ENCODE data around the gene FBXO34.
"Not testable (repeated sequence)": the region's sequence is repeated elsewhere in the genome, so short reads cannot be mapped to it uniquely, and the experiment has no call there.

Gene FBXO34

DNA sequence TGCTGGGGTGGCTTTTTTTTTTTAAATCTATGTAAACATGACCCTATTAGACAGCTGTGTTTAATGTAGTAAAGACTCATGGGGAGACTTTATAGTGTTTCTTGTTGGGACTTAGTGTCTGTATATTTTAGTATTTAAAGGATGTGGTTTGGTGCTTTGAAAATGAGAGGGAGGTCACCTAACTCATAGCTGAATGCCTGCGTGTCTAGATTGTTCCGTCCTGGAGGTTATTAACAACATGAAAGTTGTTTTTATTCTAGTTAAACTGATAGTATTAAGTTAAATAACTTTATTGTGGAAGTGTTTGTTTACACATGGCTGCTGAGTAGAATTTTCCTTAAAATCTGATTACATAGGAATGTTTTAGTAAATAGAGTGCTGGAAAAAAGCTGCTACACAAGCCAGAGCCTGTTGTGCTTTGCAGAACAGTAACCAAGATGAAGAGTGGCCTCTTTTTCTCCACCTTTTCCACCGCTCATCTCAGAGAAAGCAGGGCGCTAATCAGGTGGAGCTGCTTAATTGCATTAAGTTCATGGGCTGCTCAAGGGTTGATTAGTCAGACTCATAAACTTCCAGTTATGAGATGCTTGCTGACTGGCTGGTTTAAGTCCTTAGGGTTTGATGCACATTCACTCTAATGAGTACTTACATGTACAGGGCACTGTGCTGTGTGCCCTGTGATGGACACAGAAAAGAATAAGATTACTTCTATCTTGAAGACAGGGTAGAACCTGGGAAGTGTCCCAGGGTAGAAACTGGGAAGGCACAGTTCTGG is 62.7 kb downstream of the FBXO34 start:
- no peak for DNase-seq
- H3K27me3 ChIP-seq (replicated peaks), result no peaks in the 10 kb centered on the region
- in situ Hi-C loops (cut with HindIII; ENCODE audit: low pct_ligation_motif_present, low sequenced_read_pairs), result no loop called here
- H3K36me3 ChIP-seq (replicated peaks), result no peaks in the 10 kb centered on the region
- H3K27ac ChIP-seq, result no peak overlapping the region
- no peak overlapping the region for H3K4me3 ChIP-seq (ENCODE audit: low read depth, low read length)
- TF ChIP-seq, protein P1, sequence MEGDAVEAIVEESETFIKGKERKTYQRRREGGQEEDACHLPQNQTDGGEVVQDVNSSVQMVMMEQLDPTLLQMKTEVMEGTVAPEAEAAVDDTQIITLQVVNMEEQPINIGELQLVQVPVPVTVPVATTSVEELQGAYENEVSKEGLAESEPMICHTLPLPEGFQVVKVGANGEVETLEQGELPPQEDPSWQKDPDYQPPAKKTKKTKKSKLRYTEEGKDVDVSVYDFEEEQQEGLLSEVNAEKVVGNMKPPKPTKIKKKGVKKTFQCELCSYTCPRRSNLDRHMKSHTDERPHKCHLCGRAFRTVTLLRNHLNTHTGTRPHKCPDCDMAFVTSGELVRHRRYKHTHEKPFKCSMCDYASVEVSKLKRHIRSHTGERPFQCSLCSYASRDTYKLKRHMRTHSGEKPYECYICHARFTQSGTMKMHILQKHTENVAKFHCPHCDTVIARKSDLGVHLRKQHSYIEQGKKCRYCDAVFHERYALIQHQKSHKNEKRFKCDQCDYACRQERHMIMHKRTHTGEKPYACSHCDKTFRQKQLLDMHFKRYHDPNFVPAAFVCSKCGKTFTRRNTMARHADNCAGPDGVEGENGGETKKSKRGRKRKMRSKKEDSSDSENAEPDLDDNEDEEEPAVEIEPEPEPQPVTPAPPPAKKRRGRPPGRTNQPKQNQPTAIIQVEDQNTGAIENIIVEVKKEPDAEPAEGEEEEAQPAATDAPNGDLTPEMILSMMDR (IDR thresholded peaks at IDR 0.05; ENCODE audit: low read depth, low read length, missing control alignments), result no peak

DNA sequence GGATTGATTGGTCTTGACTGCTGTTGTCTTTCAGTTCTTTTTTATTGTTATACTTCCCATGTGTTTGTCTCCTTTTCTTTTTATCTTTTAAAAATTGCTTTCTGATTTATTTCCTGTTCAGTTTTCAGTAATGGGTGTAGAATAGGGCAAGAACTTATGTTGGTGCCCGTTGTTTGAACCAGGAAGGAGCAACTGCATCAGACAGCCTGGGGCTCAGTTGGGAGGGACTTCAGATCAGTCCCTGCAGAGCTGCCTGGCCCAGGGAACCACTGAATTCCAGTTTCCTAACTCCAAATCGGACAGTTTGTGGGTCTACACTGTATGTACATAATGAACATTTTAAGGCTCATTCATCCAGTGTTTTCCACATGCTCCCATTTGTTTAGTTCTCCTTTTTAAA is 64.9 kb downstream of the FBXO34 start:
- TF ChIP-seq, protein P1 (IDR thresholded peaks at IDR 0.05; ENCODE audit: low read depth, low read length, missing control alignments), result no peak
- no peak overlapping the region for H3K4me3 ChIP-seq (ENCODE audit: low read depth, low read length)
- in situ Hi-C loops (cut with HindIII; ENCODE audit: low pct_ligation_motif_present, low sequenced_read_pairs), result no loop called here
- peak; percentile 43 for DNase-seq
- no peaks in the 10 kb centered on the region for H3K36me3 ChIP-seq (replicated peaks)
- no peak overlapping the region for H3K27ac ChIP-seq
- no peaks in the 10 kb centered on the region for H3K27me3 ChIP-seq (replicated peaks)

DNA sequence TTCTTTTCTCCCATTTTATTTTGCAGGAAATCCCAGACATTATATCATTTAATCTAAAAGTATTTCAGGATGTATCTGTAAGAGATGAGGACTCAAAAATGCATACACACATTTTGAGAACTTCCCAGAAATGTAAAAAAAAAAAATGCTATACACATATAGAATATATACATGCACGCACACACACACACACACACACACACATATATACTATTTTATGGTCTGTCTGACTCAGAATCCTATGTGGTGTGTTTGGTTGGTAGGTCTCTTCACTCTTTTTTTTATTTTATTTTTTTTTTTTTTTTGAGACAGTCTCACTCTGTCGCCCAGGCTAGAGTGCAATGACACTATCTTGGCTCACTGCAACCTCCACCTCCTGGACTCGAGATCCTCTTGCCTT is 65.5 kb downstream of the FBXO34 start:
- H3K27ac ChIP-seq, result no peak overlapping the region
- no peaks in the 10 kb centered on the region for H3K36me3 ChIP-seq (replicated peaks)
- TF ChIP-seq, protein P1 (IDR thresholded peaks at IDR 0.05; ENCODE audit: low read depth, low read length, missing control alignments), result no peak
- H3K27me3 ChIP-seq (replicated peaks), result no peaks in the 10 kb centered on the region
- in situ Hi-C loops (cut with HindIII; ENCODE audit: low pct_ligation_motif_present, low sequenced_read_pairs), result no loop called here
- no peak overlapping the region for H3K4me3 ChIP-seq (ENCODE audit: low read depth, low read length)
- no peak for DNase-seq

DNA sequence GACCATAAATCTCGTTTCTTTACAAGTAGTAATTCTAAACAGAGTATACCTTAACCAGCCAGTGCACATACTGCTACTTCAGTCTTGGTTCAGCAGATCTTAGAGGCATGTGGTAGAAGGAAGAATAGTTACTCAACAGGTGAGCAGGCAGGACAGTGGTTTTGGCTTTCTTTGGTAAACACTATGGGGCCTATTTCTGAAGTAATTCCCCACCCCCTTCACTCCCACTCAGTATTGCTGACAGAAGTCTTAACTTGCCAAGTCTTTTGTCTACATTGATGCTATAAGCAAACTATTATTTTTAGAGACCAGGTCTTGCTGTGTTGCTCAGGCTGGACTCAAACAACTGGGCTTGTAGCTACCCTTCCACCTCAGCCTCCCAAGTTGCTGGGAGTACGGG is 68.5 kb downstream of the FBXO34 start:
- TF ChIP-seq, protein P1 (IDR thresholded peaks at IDR 0.05; ENCODE audit: low read depth, low read length, missing control alignments), result no peak
- in situ Hi-C loops (cut with HindIII; ENCODE audit: low pct_ligation_motif_present, low sequenced_read_pairs), result no loop called here
- no peak overlapping the region for H3K4me3 ChIP-seq (ENCODE audit: low read depth, low read length)
- no peaks in the 10 kb centered on the region for H3K27me3 ChIP-seq (replicated peaks)
- no peak overlapping the region for H3K27ac ChIP-seq
- no peaks in the 10 kb centered on the region for H3K36me3 ChIP-seq (replicated peaks)
- DNase-seq, result no peak

DNA sequence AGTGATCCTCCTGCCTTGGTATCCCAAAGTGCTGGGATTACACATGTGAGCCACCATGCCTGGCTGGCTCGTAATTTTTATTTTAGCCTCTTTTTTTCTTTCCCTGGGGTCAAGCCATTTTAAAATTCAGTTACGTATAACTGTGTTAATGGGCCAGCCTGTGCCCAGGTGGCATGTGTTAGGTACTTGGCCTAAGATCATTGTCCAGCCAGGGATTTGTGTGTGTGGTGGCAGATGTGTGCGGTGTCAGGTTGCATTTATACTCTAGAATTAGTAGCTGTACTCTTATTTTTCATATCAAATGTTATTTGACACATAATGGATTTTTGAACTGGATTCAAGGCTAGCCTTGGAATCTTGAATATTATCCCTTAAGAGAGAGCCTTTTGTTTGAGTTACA is 69.3 kb downstream of the FBXO34 start:
- Histone ChIP-seq H3K27ac (no peak overlapping the region), H3K4me3 (ENCODE audit: low read depth, low read length) (no peak overlapping the region), H3K36me3 (replicated peaks) (no peaks in the 10 kb centered on the region), H3K27me3 (replicated peaks) (no peaks in the 10 kb centered on the region)
- TF ChIP-seq, protein P1 (IDR thresholded peaks at IDR 0.05; ENCODE audit: low read depth, low read length, missing control alignments), result no peak
- in situ Hi-C loops (cut with HindIII; ENCODE audit: low pct_ligation_motif_present, low sequenced_read_pairs), result no loop called here
- DNase-seq, result no peak

DNA sequence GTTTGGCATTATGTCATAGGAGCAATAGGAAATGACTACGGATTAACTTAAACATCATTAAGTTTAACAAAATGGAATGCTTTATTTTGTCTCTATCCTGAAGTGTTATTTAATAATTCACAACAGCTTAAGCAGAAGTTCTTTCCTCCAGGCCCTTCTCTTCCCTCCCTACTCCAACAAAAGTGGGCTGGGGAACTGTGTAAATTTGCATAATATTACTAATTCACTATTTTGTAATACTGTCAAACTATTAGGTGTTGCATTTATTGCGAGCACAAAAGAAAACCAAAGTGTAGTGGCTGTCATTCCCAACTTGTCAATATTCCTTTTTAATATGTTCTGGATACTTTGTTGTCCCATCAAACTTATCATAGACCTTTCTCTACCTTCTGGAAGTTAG is 70.6 kb downstream of the FBXO34 start:
- in situ Hi-C loops (cut with HindIII; ENCODE audit: low pct_ligation_motif_present, low sequenced_read_pairs), result no loop called here
- Histone ChIP-seq H3K27me3 (replicated peaks) (no peaks in the 10 kb centered on the region), H3K27ac (no peak overlapping the region), H3K36me3 (replicated peaks) (no peaks in the 10 kb centered on the region), H3K4me3 (ENCODE audit: low read depth, low read length) (no peak overlapping the region)
- TF ChIP-seq, protein P1 (IDR thresholded peaks at IDR 0.05; ENCODE audit: low read depth, low read length, missing control alignments), result no peak
- no peak for DNase-seq

DNA sequence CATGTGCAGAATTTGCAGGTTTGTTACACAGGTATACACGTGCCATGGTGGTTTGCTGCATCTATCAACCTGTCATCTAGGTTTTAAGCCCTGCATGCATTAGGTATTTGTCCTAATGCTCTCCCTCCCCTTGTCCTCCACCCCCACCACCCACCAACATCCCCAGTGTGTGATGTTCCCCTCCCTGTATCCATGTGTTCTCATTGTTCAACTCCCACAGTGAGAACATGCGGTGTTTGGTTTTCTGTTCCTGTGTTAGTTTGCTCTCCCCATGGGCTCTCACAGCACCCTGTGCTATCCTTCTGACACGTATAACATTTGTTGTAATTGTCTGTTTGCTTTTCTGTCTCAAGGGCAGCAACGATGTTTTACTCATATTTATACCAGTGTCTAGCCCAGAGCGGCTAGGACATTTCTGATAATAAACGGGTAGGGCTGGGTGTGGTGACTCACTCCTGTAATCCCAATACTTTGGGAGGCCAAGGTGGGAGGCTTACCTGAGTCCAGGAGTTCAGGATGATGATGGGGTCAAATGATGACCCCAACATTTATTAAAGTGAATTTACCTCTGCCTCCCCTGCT is 73.5 kb downstream of the FBXO34 start:
- DNase-seq; H3K36me3 ChIP-seq (replicated peaks); in situ Hi-C loops (cut with HindIII; ENCODE audit: low pct_ligation_motif_present, low sequenced_read_pairs); H3K27ac ChIP-seq; H3K27me3 ChIP-seq (replicated peaks); H3K4me3 ChIP-seq (ENCODE audit: low read depth, low read length): not testable (repeated sequence)

Measured in brain microvascular endothelial cell (primary cell).